IMR-90 (cell line): ENCODE data around the gene SLC5A1. TPM values are rescaled to one million over a fixed set of nuclear protein-coding genes. Genes with fewer than 3 reads are reported as not detected.

Experiments
- ATAC-seq: fragments of 200-7000 bp; cut with Tn5 transposase; 2 replicates; pipeline ENCODE4 v1.9.1; 2020; ENCODE audit warnings: low read depth, mild to moderate bottlenecking, moderate library complexity
- Bru-seq: library from RNA; stranded (reverse); fragments of 400-500 nt; gene quantifications from one replicate; lab custom pipeline; 2021; lab: Mats Ljungman, UMichigan
- BruChase-seq, 2 experiments: library from RNA; stranded (reverse); fragments of 400-500 nt; gene quantifications; one replicate each; lab custom pipeline; 2021; lab: Mats Ljungman, UMichigan
- BruUV-seq: library from RNA; stranded (reverse); fragments of 400-500 nt; replicated peaks from 2 replicates; lab custom pipeline; 2021; lab: Mats Ljungman, UMichigan
- CTCF ChIA-PET: fragments of 300-600 bp; formaldehyde crosslinking; extraction: SDS; loops from one replicate; lab custom pipeline; 2021; ENCODE audit warnings: antibody characterized with exemption; lab: Yijun Ruan, JAX
- POLR2A ChIA-PET: fragments of 300-600 bp; sonication (Branson Sonifier 250); formaldehyde crosslinking; loops from one replicate; lab custom pipeline; 2022; ENCODE audit warnings: antibody characterized with exemption; ENCODE audit not compliant: unreplicated experiment; lab: Charles Lee
- DNase-seq: peaks from one replicate; pipeline ENCODE4 v3.0.0; 2013
- H2AFZ ChIP-seq: replicated peaks from 2 replicates; pipeline ENCODE3; 2013; ENCODE audit warnings: low read length, mild to moderate bottlenecking; ENCODE audit not compliant: poor library complexity
- H2AK5ac ChIP-seq: 2 replicates; pipeline ENCODE4 v1.6.1; 2013; ENCODE audit warnings: low read depth, low read length, inconsistent platforms
- H2AK9ac ChIP-seq: replicated peaks from 2 replicates; pipeline ENCODE3; 2013; ENCODE audit warnings: mild to moderate bottlenecking, low read depth, low read length, moderate library complexity; ENCODE audit not compliant: poor library complexity
- H2BK120ac ChIP-seq: 2 replicates; pipeline ENCODE4 v1.6.1; 2013; ENCODE audit warnings: low read depth, low read length, inconsistent platforms
- H2BK15ac ChIP-seq: 3 replicates; pipeline ENCODE4 v1.6.1; 2013; ENCODE audit warnings: low read depth, low read length, inconsistent platforms
- H2BK20ac ChIP-seq: 2 replicates; pipeline ENCODE4 v1.6.1; 2013; ENCODE audit warnings: low read depth, mild to moderate bottlenecking, inconsistent platforms, low read length, moderate library complexity
- H2BK5ac ChIP-seq: 2 replicates; pipeline ENCODE4 v1.6.1; 2013; ENCODE audit warnings: mild to moderate bottlenecking, low read depth, low read length, inconsistent platforms; ENCODE audit not compliant: poor library complexity, severe bottlenecking
- H3K14ac ChIP-seq: replicated peaks from 2 replicates; pipeline ENCODE4 v1.6.1; 2013; ENCODE audit warnings: low read depth, low read length, inconsistent platforms
- H3K18ac ChIP-seq: 2 replicates; pipeline ENCODE4 v1.6.1; 2013; ENCODE audit warnings: low read depth, low read length, control low read depth
- H3K23ac ChIP-seq: 2 replicates; pipeline ENCODE4 v1.6.1; 2013; ENCODE audit warnings: low read depth, low read length, inconsistent platforms
- H3K27ac ChIP-seq: 2 replicates; pipeline ENCODE4 v1.5.1; 2013; ENCODE audit warnings: mild to moderate bottlenecking, control low read depth, low read length; ENCODE audit not compliant: insufficient read depth
- H3K27me3 ChIP-seq: 2 replicates; pipeline ENCODE4 v1.6.1; 2013; ENCODE audit warnings: low read length; ENCODE audit not compliant: control insufficient read depth, insufficient read depth
- H3K36me3 ChIP-seq: 2 replicates; pipeline ENCODE4 v1.6.1; 2013; ENCODE audit warnings: low read length, mixed read lengths; ENCODE audit not compliant: control insufficient read depth, insufficient read depth
- H3K4ac ChIP-seq: 2 replicates; pipeline ENCODE4 v1.6.1; 2013; ENCODE audit warnings: low read depth, low read length, inconsistent platforms
- H3K4me1 ChIP-seq: 2 replicates; pipeline ENCODE4 v1.6.1; 2013; ENCODE audit warnings: low read length, mixed read lengths; ENCODE audit not compliant: control insufficient read depth, insufficient read depth
- H3K4me2 ChIP-seq: 2 replicates; pipeline ENCODE4 v1.6.1; 2013; ENCODE audit warnings: low read depth, mild to moderate bottlenecking, control low read depth, low read length, moderate library complexity
- H3K4me3 ChIP-seq: 2 replicates; pipeline ENCODE4 v1.5.1; 2013; ENCODE audit warnings: low read depth, mild to moderate bottlenecking, control low read depth, low read length, moderate library complexity; ENCODE audit not compliant: insufficient read depth
- H3K56ac ChIP-seq: 2 replicates; pipeline ENCODE4 v1.6.1; 2013; ENCODE audit warnings: low read length, inconsistent platforms; ENCODE audit not compliant: insufficient read depth; ENCODE audit errors: extremely low read depth
- H3K79me1 ChIP-seq, 2 experiments: 2 replicates each; pipeline ENCODE4 v1.6.1; 2013; ENCODE audit warnings: low read length in 2 of 2, inconsistent platforms in 1 of 2, low read depth in 1 of 2
- H3K9ac ChIP-seq: 2 replicates; pipeline ENCODE4 v1.6.1; 2013; ENCODE audit warnings: low read depth, low read length, control low read depth
- H3K9me1 ChIP-seq: 2 replicates; pipeline ENCODE4 v1.6.1; 2013; ENCODE audit warnings: low read length, inconsistent platforms; ENCODE audit not compliant: insufficient read depth
- H3K9me3 ChIP-seq: 2 replicates; pipeline ENCODE4 v1.6.1; 2013; ENCODE audit warnings: low read length; ENCODE audit not compliant: control insufficient read depth, insufficient read depth
- H4K20me1 ChIP-seq: 2 replicates; pipeline ENCODE4 v1.6.1; 2013; ENCODE audit warnings: low read length, inconsistent platforms; ENCODE audit not compliant: insufficient read depth
- H4K5ac ChIP-seq: 2 replicates; pipeline ENCODE4 v1.6.1; 2013; ENCODE audit warnings: mild to moderate bottlenecking, low read depth, low read length, control low read depth
- H4K8ac ChIP-seq, 2 experiments: 2 replicates each; pipeline ENCODE4 v1.6.1; 2013; ENCODE audit warnings: low read depth in 2 of 2, low read length in 2 of 2, control low read depth in 1 of 2, inconsistent platforms in 1 of 2
- H4K91ac ChIP-seq: 2 replicates; pipeline ENCODE4 v1.6.1; 2013; ENCODE audit warnings: low read depth, low read length, inconsistent platforms; ENCODE audit not compliant: insufficient read depth
- BHLHE40 ChIP-seq: fragments of 150-350 bp; IDR thresholded peaks from 2 replicates; pipeline ENCODE4 v1.6.1; 2016; ENCODE audit warnings: mild to moderate bottlenecking, low read depth, low read length
- CEBPB ChIP-seq: IDR thresholded peaks from 2 replicates; pipeline ENCODE4 v1.6.1; 2012; ENCODE audit warnings: low read depth, low read length, improper control_type of control experiment
- CHD1 ChIP-seq: IDR thresholded peaks from 2 replicates; pipeline ENCODE4 v1.6.1; 2012; ENCODE audit warnings: low read depth, low read length, improper control_type of control experiment
- CTCF ChIP-seq: conservative IDR thresholded peaks from 2 replicates; pipeline ENCODE4 v1.5.1; 2012; ENCODE audit warnings: mild to moderate bottlenecking, low read depth, low read length, improper control_type of control experiment
- ELK1 ChIP-seq: fragments of 150-350 bp; IDR thresholded peaks from 2 replicates; pipeline ENCODE4 v1.6.1; 2016; ENCODE audit warnings: low read depth, mild to moderate bottlenecking, low read length, moderate library complexity, borderline replicate concordance
- FOS ChIP-seq: fragments of 150-350 bp; IDR thresholded peaks from 2 replicates; pipeline ENCODE4 v1.6.1; 2016; ENCODE audit warnings: low read depth, low read length
- MAFK ChIP-seq: IDR thresholded peaks from 2 replicates; pipeline ENCODE4 v1.6.1; 2012; ENCODE audit warnings: low read depth, low read length, improper control_type of control experiment
- MAZ ChIP-seq: IDR thresholded peaks from 2 replicates; pipeline ENCODE4 v1.6.1; 2012; ENCODE audit warnings: low read depth, mild to moderate bottlenecking, low read length, improper control_type of control experiment, moderate library complexity, borderline replicate concordance
- MXI1 ChIP-seq: IDR thresholded peaks from 2 replicates; pipeline ENCODE4 v1.6.1; 2012; ENCODE audit warnings: low read depth, mild to moderate bottlenecking, low read length, moderate library complexity, borderline replicate concordance
- NFE2L2 ChIP-seq: fragments of 150-350 bp; IDR thresholded peaks from 2 replicates; pipeline ENCODE4 v1.6.1; 2016; ENCODE audit warnings: low read depth, mild to moderate bottlenecking, low read length
- POLR2A ChIP-seq: IDR thresholded peaks from 2 replicates; pipeline ENCODE4 v1.6.1; 2012; ENCODE audit warnings: mild to moderate bottlenecking, low read depth, low read length
- RAD21 ChIP-seq: IDR thresholded peaks from 2 replicates; pipeline ENCODE4 v1.6.1; 2012; ENCODE audit warnings: low read length, improper control_type of control experiment
- RCOR1 ChIP-seq: IDR thresholded peaks from 2 replicates; pipeline ENCODE4 v1.6.1; 2012; ENCODE audit warnings: mild to moderate bottlenecking, low read length, improper control_type of control experiment; ENCODE audit not compliant: insufficient replicate concordance
- RFX5 ChIP-seq: IDR thresholded peaks from 2 replicates; pipeline ENCODE4 v1.8.0; 2012; ENCODE audit warnings: low read depth, mild to moderate bottlenecking, low read length, moderate library complexity
- SMC3 ChIP-seq: fragments of 150-350 bp; IDR thresholded peaks from 2 replicates; pipeline ENCODE4 v1.6.1; 2016; ENCODE audit warnings: low read depth, mild to moderate bottlenecking, antibody characterized with exemption, low read length, moderate library complexity
- USF2 ChIP-seq: fragments of 150-350 bp; IDR thresholded peaks from 2 replicates; pipeline ENCODE4 v1.6.1; 2017; ENCODE audit warnings: mild to moderate bottlenecking, antibody characterized with exemption, low read length, low read depth
- WGBS, 2 experiments: methylation state at CpG; one replicate each; pipeline versions ENCODE4 v1.1.5 to v1.1.7; 2013; ENCODE audit warnings: missing lambda C conversion rate in 2 of 2; ENCODE audit not compliant: insufficient read length in 1 of 2; ENCODE audit errors: extremely low coverage in 2 of 2; 5-methylcytosine and 5-hydroxymethylcytosine counted together
- dilution Hi-C: fragments of 300-500 bp; cut with HindIII; formaldehyde crosslinking; loops from one replicate; pipeline ENCODE4 v1.14.3; 2018; ENCODE audit warnings: low sequenced_read_pairs; ENCODE audit not compliant: unreplicated experiment
- in situ Hi-C: fragments of 300-500 bp; cut with MboI; formaldehyde crosslinking; loops from 3 replicates; pipeline ENCODE4 v1.14.3; 2019; ENCODE audit warnings: low sequenced_read_pairs, inconsistent platforms, mixed read lengths
- intact Hi-C: fragments of 100-400 bp; cut with micrococcal nuclease; formaldehyde crosslinking; loops from 2 replicates; pipeline ENCODE4 v1.10.0; 2022
- long read RNA-seq: library from polyadenylated mRNA; unstranded; transcript quantifications from one replicate; pipeline ENCODE4 v2.0.0, GENCODE V29; 2021; ENCODE audit not compliant: unreplicated experiment
- polyA plus RNA-seq, 3 experiments: library from polyadenylated mRNA; depleted of rRNA; stranded (reverse); fragments of >200 nt; gene quantifications; 2 replicates each; pipeline ENCODE4 v1.2.3, GENCODE V29; 2012; ENCODE audit warnings: low replicate concordance in 1 of 3
- total RNA-seq: library from RNA; depleted of rRNA; stranded (reverse); fragments of >200 nt; gene quantifications from 2 replicates; pipeline ENCODE4 v1.2.3, GENCODE V29; 2012; rRNA removed

Gene SLC5A1
- total RNA-seq: not detected in 2 replicates
- polyA plus RNA-seq (2012; rRNA removed): not detected in 2 replicates
- not detected in 2 replicates for polyA plus RNA-seq (2012; cell fraction: cytosol; rRNA removed)
- polyA plus RNA-seq (2012; cell fraction: nucleus; rRNA removed; ENCODE audit: low replicate concordance): not detected in 2 replicates
- Bru-seq, nascent RNA: percentile 4 among the genes with signal in this experiment
- BruChase-seq, experiment 1, labeled RNA remaining after a 6-hour chase: percentile 6 among the genes with signal in this experiment
- percentile 4 among the genes with signal in this experiment for BruChase-seq, experiment 2, labeled RNA remaining after a 2-hour chase
- long read RNA-seq: 0 reads

- no peak within 1 kb of the TSS for H3K23ac ChIP-seq
- H3K9ac ChIP-seq: no peak within 1 kb of the TSS
- no peak within 1 kb of the TSS for H3K4me3 ChIP-seq
- H3K4ac ChIP-seq: no peak within 1 kb of the TSS
- no peaks in the 10 kb centered on the region for H3K9me3 ChIP-seq
- H4K91ac ChIP-seq: no peak within 1 kb of the TSS
- in situ Hi-C loops (no loop called here), dilution Hi-C loops (no loop called here), intact Hi-C loops (no loop called here)
- H4K20me1 ChIP-seq: no peaks in the 10 kb centered on the region
- no peak within 1 kb of the TSS for H2AK5ac ChIP-seq
- ChIA-PET POLR2A (no interaction called here), CTCF (interaction anchor here (0.6 kb wide), 1 partner anchor 48 kb away, joined by 3 read pairs; no protein-coding TSS in a partner anchor)
- no peak within 1 kb of the TSS for H3K14ac ChIP-seq
- no peak within 1 kb of the TSS for H3K56ac ChIP-seq
- H2BK20ac ChIP-seq: no peak within 1 kb of the TSS
- H4K8ac ChIP-seq: no peak within 1 kb of the TSS
- H3K36me3 ChIP-seq: no peaks in the 10 kb centered on the region
- no peak within 1 kb of the TSS for H2AFZ ChIP-seq
- no peak within 1 kb of the TSS for H3K27ac ChIP-seq
- no peak within 1 kb of the TSS for H4K5ac ChIP-seq
- peaks cover 20% of the 10 kb centered on the region for H3K27me3 ChIP-seq
- no peaks in the 10 kb centered on the region for H3K4me1 ChIP-seq
- 52% methylated on average over 10 of the region's 21 CpGs; no CpG with 5 or more reads in 1 of the 2 experiments for WGBS, 2 experiments
- no peaks in the 10 kb centered on the region for H3K9me1 ChIP-seq
- H2BK5ac ChIP-seq: no peak within 1 kb of the TSS
- H3K18ac ChIP-seq: no peak within 1 kb of the TSS
- no peak within 1 kb of the TSS for H3K4me2 ChIP-seq
- no peak for ATAC-seq
- TF ChIP-seq RCOR1: no peak
- TF ChIP-seq MAZ: no peak
- TF ChIP-seq CHD1: no peak
- no peak for TF ChIP-seq CEBPB
- TF ChIP-seq MAFK: no peak
- no peak for TF ChIP-seq POLR2A
- no peak for TF ChIP-seq SMC3
- no peak for TF ChIP-seq ELK1
- no peak for TF ChIP-seq FOS
- TF ChIP-seq RAD21: no peak
- no peak for TF ChIP-seq USF2
- no peak for TF ChIP-seq MXI1
- no peak for TF ChIP-seq NFE2L2
- TF ChIP-seq RFX5: no peak
- no peak for TF ChIP-seq CTCF
- TF ChIP-seq BHLHE40: no peak
- no peak within 1 kb of the TSS for H2BK120ac ChIP-seq
- no peaks in the 10 kb centered on the region for H3K79me1 ChIP-seq
- BruUV-seq: no TSS peak
- no peak for DNase-seq
- H2BK15ac ChIP-seq: no peak within 1 kb of the TSS
- H2AK9ac ChIP-seq: no peak within 1 kb of the TSS
These were observed at the start of gene SLC5A1 for GRCh38 chr22:32042924-32043323. TSS of gene SLC5A1 (plus strand) at chr22:32043261. CDS start at chr22:32043282, 21 bp downstream.
